HepG2 (cell line): ENCODE measurements around the gene HMCN1. TPM values are rescaled to one million over a fixed set of nuclear protein-coding genes. Genes with fewer than 3 reads are reported as not detected.

Experiments
- ATAC-seq: fragments of 200-7000 bp; cut with Tn5 transposase; 3 replicates; pipeline ENCODE4 v1.9.1; 2020; ENCODE audit warnings: mild to moderate bottlenecking, moderate library complexity
- BruUV-seq: library from RNA; stranded (reverse); fragments of 400-500 nt; replicated peaks from 2 replicates; lab custom pipeline; 2021; lab: Mats Ljungman, UMichigan
- CTCF ChIA-PET: fragments of 300-600 bp; formaldehyde crosslinking; extraction: SDS; loops from one replicate; lab custom pipeline; 2021; ENCODE audit warnings: low total read pairs, inconsistent platforms, low intra/inter-chr PET ratio; lab: Yijun Ruan, JAX
- POLR2A ChIA-PET: fragments of 350-600 bp; sonication (Branson Sonifier 250); formaldehyde crosslinking; loops from one replicate; lab custom pipeline; 2020; ENCODE audit warnings: antibody characterized with exemption, inconsistent platforms; lab: Yijun Ruan, JAX
- DNase-seq: peaks from one replicate; pipeline ENCODE4 v3.0.0-alpha.2; 2015; ENCODE audit warnings: low spot score
- FAIRE-seq: peaks from 3 replicates; lab custom pipeline; 2011; peaks lifted over from hg19 to GRCh38; lab: Jason Lieb, UNC
- H2AFZ ChIP-seq: one replicate; pipeline ENCODE4 v1.6.1; 2011; ENCODE audit warnings: low read length, inconsistent platforms
- H3K27ac ChIP-seq: fragments of 300-600 bp; 3 replicates; pipeline ENCODE4 v1.8.0; 2011; ENCODE audit warnings: mixed run types, mild to moderate bottlenecking, mixed read lengths, low read length, inconsistent platforms; ENCODE audit not compliant: insufficient read depth; ENCODE audit errors: extremely low read length
- H3K27me3 ChIP-seq, 2 experiments: fragments of 200-600 bp in 1 of 2; 2 replicates in 1 of 2; 3 replicates in 1 of 2; pipeline versions ENCODE4 v1.6.0 to v1.8.0; 2011; ENCODE audit warnings: low read length in 2 of 2, mild to moderate bottlenecking in 2 of 2, moderate library complexity in 2 of 2, inconsistent platforms in 1 of 2; ENCODE audit not compliant: insufficient read depth in 2 of 2, control insufficient read depth in 1 of 2
- H3K36me3 ChIP-seq, 2 experiments: fragments of 200-600 bp in 1 of 2; replicated peaks in 1 of 2; 2 replicates in 1 of 2; 3 replicates in 1 of 2; pipeline versions ENCODE4 v1.5.1 to v1.8.0; 2011; ENCODE audit warnings: low read length in 2 of 2, inconsistent platforms in 1 of 2; ENCODE audit not compliant: insufficient read depth in 2 of 2, control insufficient read depth in 1 of 2
- H3K4me1 ChIP-seq: 2 replicates; pipeline ENCODE4 v1.5.1; 2012; ENCODE audit warnings: low read length, inconsistent platforms; ENCODE audit not compliant: insufficient read depth
- H3K4me2 ChIP-seq: 2 replicates; pipeline ENCODE4 v1.6.0; 2011; ENCODE audit warnings: low read depth, low read length, inconsistent platforms
- H3K4me3 ChIP-seq, 3 experiments: fragments of 200-600 bp in 1 of 3; sonication (generic), shearing (Covaris generic) in 1 of 3; replicated peaks in 1 of 3; 2 replicates each; pipeline ENCODE4 v1.5.1; 2011 to 2016; ENCODE audit warnings: low read length in 3 of 3, inconsistent platforms in 2 of 3, low read depth in 2 of 3, mild to moderate bottlenecking in 2 of 3, control low read depth in 1 of 3, mixed read lengths in 1 of 3; ENCODE audit not compliant: insufficient read depth in 1 of 3
- H3K79me2 ChIP-seq: one replicate; pipeline ENCODE4 v1.6.1; 2011; ENCODE audit warnings: low read length, inconsistent platforms; ENCODE audit not compliant: insufficient read depth
- H3K9ac ChIP-seq: 2 replicates; pipeline ENCODE4 v1.6.0; 2011; ENCODE audit warnings: mild to moderate bottlenecking, low read depth, low read length, inconsistent platforms; ENCODE audit not compliant: insufficient read depth
- H3K9me3 ChIP-seq: 2 replicates; pipeline ENCODE4 v1.5.1; 2012; ENCODE audit warnings: mild to moderate bottlenecking, low read length
- H4K20me1 ChIP-seq: 2 replicates; pipeline ENCODE4 v1.6.0; 2011; ENCODE audit warnings: inconsistent platforms, mild to moderate bottlenecking, low read length, moderate library complexity; ENCODE audit not compliant: insufficient read depth
- ATF5 ChIP-seq: sonication (generic); formaldehyde crosslinking; IDR thresholded peaks from 2 replicates; pipeline ENCODE4 v1.4.0; 2020; ENCODE audit warnings: mild to moderate bottlenecking, low read depth, missing genetic modification reagents
- MYC ChIP-seq: sonication (generic); formaldehyde crosslinking; IDR thresholded peaks from 2 replicates; pipeline ENCODE4 v1.9.0; 2021; ENCODE audit warnings: missing genetic modification reagents, borderline replicate concordance
- NR2F1 ChIP-seq, 2 experiments: fragments of 450-650 bp in 1 of 2; formaldehyde crosslinking in 1 of 2; IDR thresholded peaks; 2 replicates each; pipeline versions ENCODE4 v1.5.0 to v1.6.1; 2016 to 2020; ENCODE audit warnings: mild to moderate bottlenecking in 1 of 2, missing compliant biosample characterization in 1 of 2, missing genetic modification reagents in 1 of 2, moderate library complexity in 1 of 2
- ZNF350 ChIP-seq: sonication (generic); formaldehyde crosslinking; IDR thresholded peaks from 2 replicates; pipeline ENCODE4 v1.4.0; 2020; ENCODE audit warnings: mild to moderate bottlenecking, low read depth, missing genetic modification reagents, borderline replicate concordance
- ZNF569 ChIP-seq: sonication (generic); formaldehyde crosslinking; IDR thresholded peaks from 2 replicates; pipeline ENCODE4 v1.5.0; 2020; ENCODE audit warnings: mild to moderate bottlenecking, missing genetic modification reagents, moderate library complexity, borderline replicate concordance
- ZNF570 ChIP-seq: sonication (generic); formaldehyde crosslinking; IDR thresholded peaks from 2 replicates; pipeline ENCODE4 v1.4.0; 2020; ENCODE audit warnings: mild to moderate bottlenecking, missing genetic modification reagents, borderline replicate concordance
- WGBS: methylation state at CpG from one replicate; pipeline ENCODE4 v1.1.6; 2017; ENCODE audit warnings: low lambda C conversion rate; 5-methylcytosine and 5-hydroxymethylcytosine counted together
- in situ Hi-C: cut with HindIII; loops from 2 replicates; pipeline ENCODE4 v1.10.0; 2017; ENCODE audit warnings: low pct_unique_long_range_greater_than_20kb; ENCODE audit not compliant: extremely low pct_ligation_motif_present
- intact Hi-C: fragments of 100-400 bp; cut with micrococcal nuclease; formaldehyde crosslinking; loops from one replicate; pipeline ENCODE4 v1.10.0; 2022; ENCODE audit not compliant: unreplicated experiment
- polyA plus RNA-seq, 8 experiments: library from polyadenylated mRNA; depleted of rRNA in 3 of 8; stranded (reverse) in 7 of 8; unstranded in 1 of 8; fragments of >200 nt; fragmentation: Illumina TruSeq in 4 of 8; extraction: Trizol in 4 of 8; gene quantifications; 2 replicates each; pipeline versions ENCODE4 v1.2.1 to v1.2.3, GENCODE V29; 2011 to 2016; ENCODE audit warnings: low read depth in 4 of 8, missing spikeins in 1 of 8, mixed read lengths in 1 of 8; ENCODE audit not compliant: insufficient read depth in 1 of 8
- total RNA-seq, 5 experiments: library from RNA; depleted of rRNA; stranded (reverse); fragments of >200 nt; fragmentation: Illumina TruSeq; extraction: Trizol; gene quantifications; 2 replicates each; pipeline ENCODE4 v1.2.3, GENCODE V29; 2016; ENCODE audit warnings: low read depth in 1 of 5
- TF ChIP-seq, protein P1 (sequence below): sonication (generic); formaldehyde crosslinking; IDR thresholded peaks from 2 replicates; pipeline ENCODE4 v1.5.0; 2020; ENCODE audit warnings: missing genetic modification reagents, mild to moderate bottlenecking, borderline replicate concordance

Gene HMCN1
- total and polyA plus RNA-seq, 2 of the 13 experiments (the other 11 are each of a cell fraction or from before 2014, with no cell fraction given), result 0.03 TPM; not detected in 1

DNA sequence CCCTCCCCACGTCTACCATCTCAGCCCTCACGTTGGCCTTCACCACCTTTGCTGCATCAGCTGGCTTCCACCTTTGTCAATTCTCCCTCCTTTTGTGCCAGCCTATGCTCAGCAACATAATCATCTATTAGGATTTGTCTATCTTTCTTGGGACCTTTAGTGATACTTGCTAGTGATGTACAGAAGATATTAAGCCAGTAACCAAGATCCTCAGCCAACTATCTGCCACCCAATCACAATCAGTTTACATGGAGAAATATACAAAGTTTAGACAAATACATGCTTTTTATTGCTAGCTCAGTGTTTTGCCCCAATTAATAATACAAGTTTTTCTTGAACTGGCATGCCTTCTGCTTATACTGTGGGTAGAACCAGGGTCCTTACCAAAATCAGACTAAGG, 468.6 kb downstream of the HMCN1 start:
- CTCF ChIA-PET, result no interaction called here
- ATAC-seq (no peak), FAIRE-seq (no peak), DNase-seq (no peak)
- Histone ChIP-seq H3K4me1 (no peaks in the 10 kb centered on the region), H2AFZ (no peak overlapping the region), H4K20me1 (no peaks in the 10 kb centered on the region), H3K9ac (no peak overlapping the region), H3K36me3 (no peaks in the 10 kb centered on the region), H3K9me3 (no peaks in the 10 kb centered on the region), H3K27ac (no peak overlapping the region), H3K4me3 (no peak overlapping the region), H3K27me3 (no peaks in the 10 kb centered on the region)
- intact Hi-C loops (no loop called here), in situ Hi-C loops (no loop called here)
- no TSS peak for BruUV-seq
- POLR2A ChIA-PET, result no interaction called here
- 0% methylated on average over 2 of the region's 2 CpGs for WGBS
- TF ChIP-seq NR2F1 (CRISPR knock-in tag; IDR thresholded peaks at IDR 0.05), result no peak
- no peak for TF ChIP-seq ATF5
- TF ChIP-seq MYC (CRISPR knock-in tag), result no peak
- no peak for TF ChIP-seq ZNF570 (CRISPR knock-in tag)
- TF ChIP-seq ZNF569, result no peak
- TF ChIP-seq ZNF350 (CRISPR knock-in tag), result no peak
- TF ChIP-seq, protein P1, sequence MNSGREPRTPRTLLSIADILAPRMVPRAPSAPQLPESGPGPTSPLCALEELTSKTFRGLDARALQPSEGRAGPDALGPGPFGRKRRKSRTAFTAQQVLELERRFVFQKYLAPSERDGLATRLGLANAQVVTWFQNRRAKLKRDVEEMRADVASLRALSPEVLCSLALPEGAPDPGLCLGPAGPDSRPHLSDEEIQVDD (CRISPR knock-in tag), result no peak
- TF ChIP-seq, all 625 proteins: peak for 0
- Histone ChIP-seq H3K4me2 (no peak overlapping the region), H3K79me2 (no peaks in the 10 kb centered on the region)
